ENCODE data around the gene MAGEA8. TPM values are rescaled to one million over a fixed set of nuclear protein-coding genes. Genes with fewer than 3 reads are reported as not detected.
"Not testable (repeated sequence)": the region's sequence is repeated elsewhere in the genome, so short reads cannot be mapped to it uniquely, and the experiment has no call there.

MAGEA8 gene
- total RNA-seq, 5 donors from 2014 or later (not counting 1 experiment from before 2014, with no cell fraction given): not detected

- ChIA-PET CTCF (no interaction called here), POLR2A (interaction anchor here in 1 of 2 donors (0.5 to 0.6 kb wide), 2 partner anchors 81 to 370 kb away, joined by 3 to 7 read pairs; no protein-coding TSS in a partner anchor)
- WGBS (ENCODE audit: insufficient coverage): no CpG with 5 or more reads among the region's 4 CpGs
- H3K9me3 Mint-ChIP-seq: peaks cover 0 to 12% (median 3%) of the 10 kb centered on the region in 3 donors
- Histone ChIP-seq H3K27me3 (replicated peaks in 1 of 2; ENCODE audit: control insufficient read depth in 2 of 2, extremely low read depth in 1 of 2, insufficient read depth in 2 of 2, low read length in 1 of 2) (no peaks in the 10 kb centered on the region), H3K4me3 (ENCODE audit: control insufficient read depth in 1 of 2, extremely low read depth in 1 of 2, low read length in 1 of 2) (no peak overlapping the region), H3K4me1 (ENCODE audit: control insufficient read depth in 1 of 2, extremely low read depth in 1 of 2, insufficient read depth in 2 of 2, low read length in 2 of 2) (no peaks in the 10 kb centered on the region), H3K36me3 (ENCODE audit: control insufficient read depth in 2 of 2, extremely low read depth in 1 of 2, insufficient read depth in 1 of 2, low read length in 1 of 2) (no peaks in the 10 kb centered on the region), H3K9me3 (no peaks in the 10 kb centered on the region), H3K27ac (ENCODE audit: low read length) (no peak overlapping the region)
- no peaks in the 10 kb centered on the region for H3K36me3 Mint-ChIP-seq
- H3K27ac Mint-ChIP-seq: no peak overlapping the region
- H3K27me3 Mint-ChIP-seq: peaks cover 0 to 4% of the 10 kb centered on the region in 2 donors
- H3K4me3 Mint-ChIP-seq: no peak overlapping the region
- peak in 1 of 35 experiments; percentile 1 for DNase-seq
- H3K4me1 Mint-ChIP-seq: no peaks in the 10 kb centered on the region
- peak; percentile 50 to 72 (median 64) for ATAC-seq (replicated peaks in 1 of 4)
Measured at GRCh38 chrX:149909324-149910177, 28.6 kb downstream of the MAGEA8 start.

- H3K4me3 ChIP-seq (ENCODE audit: control insufficient read depth in 1 of 2, extremely low read depth in 1 of 2, low read length in 1 of 2): no peak overlapping the region
- no peak overlapping the region for H3K4me3 Mint-ChIP-seq
- no peaks in the 10 kb centered on the region for H3K27me3 ChIP-seq (replicated peaks in 1 of 2; ENCODE audit: control insufficient read depth in 2 of 2, extremely low read depth in 1 of 2, insufficient read depth in 2 of 2, low read length in 1 of 2)
- H3K9me3 Mint-ChIP-seq: peaks cover 0 to 12% (median 3%) of the 10 kb centered on the region in 3 donors
- ChIA-PET POLR2A (interaction anchor here in 1 of 2 donors (0.5 to 0.6 kb wide), 2 partner anchors 82 to 371 kb away, joined by 3 to 7 read pairs; no protein-coding TSS in a partner anchor), CTCF (no interaction called here)
- no peaks in the 10 kb centered on the region for H3K36me3 ChIP-seq (ENCODE audit: control insufficient read depth in 2 of 2, extremely low read depth in 1 of 2, insufficient read depth in 1 of 2, low read length in 1 of 2)
- no peaks in the 10 kb centered on the region for H3K9me3 ChIP-seq
- DNase-seq: no peak
- no peaks in the 10 kb centered on the region for H3K4me1 Mint-ChIP-seq
- no peaks in the 10 kb centered on the region for H3K36me3 Mint-ChIP-seq
- no CpG with 5 or more reads among the region's 9 CpGs for WGBS (ENCODE audit: insufficient coverage)
- no peak overlapping the region for H3K27ac ChIP-seq (ENCODE audit: low read length)
- H3K27ac Mint-ChIP-seq: no peak overlapping the region
- no peaks in the 10 kb centered on the region for H3K27me3 Mint-ChIP-seq
- H3K4me1 ChIP-seq (ENCODE audit: control insufficient read depth in 1 of 2, extremely low read depth in 1 of 2, insufficient read depth in 2 of 2, low read length in 2 of 2): no peaks in the 10 kb centered on the region
- no peak for ATAC-seq (replicated peaks in 1 of 4)
Measured at GRCh38 chrX:149910178-149910695, 29.3 kb downstream of the MAGEA8 start.

GRCh38 chrX:149916745-149917392 lies 35.9 kb downstream of the MAGEA8 start:
- WGBS (ENCODE audit: insufficient coverage): 100% methylated on average over 1 of the region's 3 CpGs
- Histone ChIP-seq H3K27ac (ENCODE audit: low read length) (no peak overlapping the region), H3K4me1 (ENCODE audit: control insufficient read depth in 1 of 2, extremely low read depth in 1 of 2, insufficient read depth in 2 of 2, low read length in 2 of 2) (peaks cover 0 to 2% of the 10 kb centered on the region in 2 experiments), H3K4me3 (ENCODE audit: control insufficient read depth in 1 of 2, extremely low read depth in 1 of 2, low read length in 1 of 2) (no peak overlapping the region), H3K36me3 (ENCODE audit: control insufficient read depth in 2 of 2, extremely low read depth in 1 of 2, insufficient read depth in 1 of 2, low read length in 1 of 2) (no peaks in the 10 kb centered on the region), H3K27me3 (replicated peaks in 1 of 2; ENCODE audit: control insufficient read depth in 2 of 2, extremely low read depth in 1 of 2, insufficient read depth in 2 of 2, low read length in 1 of 2) (no peaks in the 10 kb centered on the region), H3K9me3 (no peaks in the 10 kb centered on the region)
- POLR2A ChIA-PET: interaction anchor here in 1 of 2 donors (0.6 kb wide), 1 partner anchor 776 kb away, joined by 3 read pairs; no protein-coding TSS in a partner anchor
- DNase-seq (peak in 1 of 35 experiments; percentile 19), ATAC-seq (replicated peaks in 1 of 4) (peak in 2 of 4 experiments; percentile 40 to 47)
- CTCF ChIA-PET: no interaction called here
- no peaks in the 10 kb centered on the region for H3K27me3 Mint-ChIP-seq
- H3K4me1 Mint-ChIP-seq: peaks cover 0 to 3% (median 2%) of the 10 kb centered on the region in 3 donors
- H3K9me3 Mint-ChIP-seq: peaks cover 0 to 12% (median 3%) of the 10 kb centered on the region in 3 donors
- H3K36me3 Mint-ChIP-seq: no peaks in the 10 kb centered on the region
- no peak overlapping the region for H3K4me3 Mint-ChIP-seq
- H3K27ac Mint-ChIP-seq: peak overlapping the region in 1 of 2 donors; percentile 1

GRCh38 chrX:149923836-149924235 lies 42.9 kb downstream of the MAGEA8 start:
- H3K9me3 Mint-ChIP-seq; CTCF ChIA-PET; H3K4me1 ChIP-seq (ENCODE audit: control insufficient read depth in 1 of 2, extremely low read depth in 1 of 2, insufficient read depth in 2 of 2, low read length in 2 of 2); H3K27me3 ChIP-seq (replicated peaks in 1 of 2; ENCODE audit: control insufficient read depth in 2 of 2, extremely low read depth in 1 of 2, insufficient read depth in 2 of 2, low read length in 1 of 2); H3K4me3 ChIP-seq (ENCODE audit: control insufficient read depth in 1 of 2, extremely low read depth in 1 of 2, low read length in 1 of 2); H3K4me3 Mint-ChIP-seq; ATAC-seq (replicated peaks in 1 of 4); H3K27ac Mint-ChIP-seq; H3K4me1 Mint-ChIP-seq; H3K36me3 ChIP-seq (ENCODE audit: control insufficient read depth in 2 of 2, extremely low read depth in 1 of 2, insufficient read depth in 1 of 2, low read length in 1 of 2); H3K27ac ChIP-seq (ENCODE audit: low read length); POLR2A ChIA-PET; DNase-seq; H3K36me3 Mint-ChIP-seq; H3K27me3 Mint-ChIP-seq; H3K9me3 ChIP-seq: not testable (repeated sequence)
- whole genome bisulfite sequencing (ENCODE audit: insufficient coverage): no CpG with 5 or more reads among the region's 4 CpGs

GRCh38 chrX:149924434-149924833 lies 43.5 kb downstream of the MAGEA8 start:
- H3K27ac Mint-ChIP-seq; H3K36me3 ChIP-seq (ENCODE audit: control insufficient read depth in 2 of 2, extremely low read depth in 1 of 2, insufficient read depth in 1 of 2, low read length in 1 of 2); H3K4me1 Mint-ChIP-seq; H3K27me3 ChIP-seq (replicated peaks in 1 of 2; ENCODE audit: control insufficient read depth in 2 of 2, extremely low read depth in 1 of 2, insufficient read depth in 2 of 2, low read length in 1 of 2); DNase-seq; H3K4me1 ChIP-seq (ENCODE audit: control insufficient read depth in 1 of 2, extremely low read depth in 1 of 2, insufficient read depth in 2 of 2, low read length in 2 of 2); H3K27ac ChIP-seq (ENCODE audit: low read length); H3K27me3 Mint-ChIP-seq; H3K9me3 ChIP-seq; H3K36me3 Mint-ChIP-seq; CTCF ChIA-PET; H3K4me3 ChIP-seq (ENCODE audit: control insufficient read depth in 1 of 2, extremely low read depth in 1 of 2, low read length in 1 of 2); H3K9me3 Mint-ChIP-seq; POLR2A ChIA-PET; H3K4me3 Mint-ChIP-seq; ATAC-seq (replicated peaks in 1 of 4): not testable (repeated sequence)
- WGBS (ENCODE audit: insufficient coverage): no CpG with 5 or more reads among the region's 5 CpGs

- H3K27ac Mint-ChIP-seq; H3K27me3 ChIP-seq (replicated peaks in 1 of 2; ENCODE audit: control insufficient read depth in 2 of 2, extremely low read depth in 1 of 2, insufficient read depth in 2 of 2, low read length in 1 of 2); H3K4me1 Mint-ChIP-seq; POLR2A ChIA-PET; H3K4me1 ChIP-seq (ENCODE audit: control insufficient read depth in 1 of 2, extremely low read depth in 1 of 2, insufficient read depth in 2 of 2, low read length in 2 of 2); CTCF ChIA-PET; H3K9me3 Mint-ChIP-seq; H3K36me3 ChIP-seq (ENCODE audit: control insufficient read depth in 2 of 2, extremely low read depth in 1 of 2, insufficient read depth in 1 of 2, low read length in 1 of 2); H3K9me3 ChIP-seq; DNase-seq; H3K27me3 Mint-ChIP-seq; H3K4me3 ChIP-seq (ENCODE audit: control insufficient read depth in 1 of 2, extremely low read depth in 1 of 2, low read length in 1 of 2); H3K27ac ChIP-seq (ENCODE audit: low read length); H3K4me3 Mint-ChIP-seq; H3K36me3 Mint-ChIP-seq: not testable (repeated sequence)
- peak in 1 of 4 experiments; percentile 8 for ATAC-seq (replicated peaks in 1 of 4)
- no CpG with 5 or more reads among the region's 8 CpGs for WGBS (ENCODE audit: insufficient coverage)
Measured at GRCh38 chrX:149927245-149927963, 46.4 kb downstream of the MAGEA8 start.

All from T-cell (primary cell).